ENCODE measurements around the gene POSTN. TPM values are rescaled to one million over a fixed set of nuclear protein-coding genes. Genes with fewer than 3 reads are reported as not detected.

POSTN gene
- total and polyA plus RNA-seq, 2 of the 4 experiments (the other 2 are of a cell fraction) = 32.6 to 44.7 TPM

GRCh38 chr13:37636701-37637100 lies 38.1 kb upstream of the POSTN start:
- Histone ChIP-seq H3K9ac (ENCODE audit: low read depth, low read length) (no peak overlapping the region), H3K4me3 (ENCODE audit: insufficient read depth, low read depth, low read length) (no peak overlapping the region), H2AFZ (replicated peaks; ENCODE audit: low read length, poor library complexity) (no peak overlapping the region), H3K4ac (ENCODE audit: low read depth, low read length) (no peak overlapping the region), H4K20me1 (ENCODE audit: insufficient read depth, low read length) (no peaks in the 10 kb centered on the region), H3K4me2 (ENCODE audit: low read depth, low read length) (no peak overlapping the region), H3K9me3 (ENCODE audit: control insufficient read depth, insufficient read depth, low read length) (no peaks in the 10 kb centered on the region), H3K18ac (ENCODE audit: low read depth, low read length) (no peak overlapping the region), H3K36me3 (ENCODE audit: control insufficient read depth, insufficient read depth, low read length) (no peaks in the 10 kb centered on the region), H3K4me1 (ENCODE audit: control insufficient read depth, insufficient read depth, low read length) (no peaks in the 10 kb centered on the region), H2AK5ac (ENCODE audit: low read depth, low read length) (no peak overlapping the region), H2AK9ac (replicated peaks; ENCODE audit: low read depth, low read length, poor library complexity) (no peak overlapping the region), H3K79me1 (ENCODE audit: low read depth in 1 of 2, low read length in 2 of 2) (no peaks in the 10 kb centered on the region), H4K5ac (ENCODE audit: low read depth, low read length) (no peak overlapping the region), H4K8ac (ENCODE audit: low read depth in 2 of 2, low read length in 2 of 2) (no peak overlapping the region), H2BK120ac (ENCODE audit: low read depth, low read length) (no peak overlapping the region), H2BK15ac (ENCODE audit: low read depth, low read length) (no peak overlapping the region), H2BK20ac (ENCODE audit: low read depth, low read length) (no peak overlapping the region), H3K23ac (ENCODE audit: low read depth, low read length) (no peak overlapping the region), H3K56ac (ENCODE audit: extremely low read depth, insufficient read depth, low read length) (no peak overlapping the region), H3K14ac (replicated peaks; ENCODE audit: low read depth, low read length) (no peak overlapping the region), H3K9me1 (ENCODE audit: insufficient read depth, low read length) (no peaks in the 10 kb centered on the region), H3K27ac (ENCODE audit: insufficient read depth, low read length) (no peak overlapping the region), H4K91ac (ENCODE audit: insufficient read depth, low read depth, low read length) (no peak overlapping the region), H3K27me3 (ENCODE audit: control insufficient read depth, insufficient read depth, low read length) (no peaks in the 10 kb centered on the region), H2BK5ac (ENCODE audit: low read depth, low read length, poor library complexity, severe bottlenecking) (no peak overlapping the region)
- TF ChIP-seq MAFK (IDR thresholded peaks at IDR 0.05; ENCODE audit: low read depth, low read length) = no peak
- no peak for TF ChIP-seq NFE2L2 (IDR thresholded peaks at IDR 0.05; ENCODE audit: low read depth, low read length)
- no peak for TF ChIP-seq BHLHE40 (IDR thresholded peaks at IDR 0.05; ENCODE audit: low read depth, low read length)
- no peak for TF ChIP-seq MXI1 (IDR thresholded peaks at IDR 0.05; ENCODE audit: borderline replicate concordance, low read depth, low read length)
- no peak for TF ChIP-seq FOS (IDR thresholded peaks at IDR 0.05; ENCODE audit: low read depth, low read length)
- no peak for TF ChIP-seq CHD1 (IDR thresholded peaks at IDR 0.05; ENCODE audit: low read depth, low read length)
- TF ChIP-seq USF2 (IDR thresholded peaks at IDR 0.05; ENCODE audit: low read depth, low read length) = no peak
- TF ChIP-seq ELK1 (IDR thresholded peaks at IDR 0.05; ENCODE audit: borderline replicate concordance, low read depth, low read length) = no peak
- TF ChIP-seq POLR2A (IDR thresholded peaks at IDR 0.05; ENCODE audit: low read depth, low read length) = no peak
- no peak for TF ChIP-seq RCOR1 (IDR thresholded peaks at IDR 0.05; ENCODE audit: insufficient replicate concordance, low read length)
- no peak for TF ChIP-seq CTCF (conservative IDR thresholded peaks at IDR 0.05; ENCODE audit: low read depth, low read length)
- POLR2A ChIA-PET (ENCODE audit: unreplicated experiment) = no interaction called here
- no peak for ATAC-seq (ENCODE audit: low read depth)
- DNase-seq = no peak
- 83% methylated on average over 1 of the region's 8 CpGs; no CpG with 5 or more reads in 1 of the 2 experiments for WGBS, 2 experiments (ENCODE audit: extremely low coverage in 2 of 2, insufficient read length in 1 of 2)
- intact Hi-C loops (cut with micrococcal nuclease) (loop anchor here (2.0 kb wide), 1 partner anchor 946 kb away; no protein-coding TSS in a partner anchor), in situ Hi-C loops (cut with MboI; ENCODE audit: low sequenced_read_pairs) (loop anchor here (25.0 kb wide), 4 partner anchors 576 to 1126 kb away; no protein-coding TSS in a partner anchor), dilution Hi-C loops (cut with HindIII; ENCODE audit: low sequenced_read_pairs, unreplicated experiment) (no loop called here)
- CTCF ChIA-PET = interaction anchor here (0.7 kb wide), 1 partner anchor 528 kb away, joined by 3 read pairs; no protein-coding TSS in a partner anchor
- BruUV-seq (replicated peaks) = no TSS peak
